Suprapubic skin (tissue), 4 donors: ENCODE results near the gene MCM9.

Experiments
- EP300 ChIP-seq: sonication (generic); formaldehyde crosslinking; IDR thresholded peaks from one replicate; pipeline ENCODE4 v1.6.1; 2017; ENCODE audit warnings: antibody characterized with exemption
- POLR2A ChIP-seq, 2 donors: fragments of 450-650 bp; IDR thresholded peaks; one replicate each; pipeline ENCODE4 v1.6.1; 2017; ENCODE audit warnings: antibody characterized with exemption in 2 of 2, mild to moderate bottlenecking in 2 of 2, moderate library complexity in 2 of 2
- POLR2AphosphoS5 ChIP-seq, 3 donors: sonication (generic); formaldehyde crosslinking; IDR thresholded peaks; one replicate each; pipeline ENCODE4 v1.6.1; 2017; ENCODE audit warnings: antibody characterized with exemption in 3 of 3
- TF ChIP-seq, protein P1 (sequence below), 2 donors: fragments of 200-600 bp in 1 of 2; fragments of 450-650 bp in 1 of 2; sonication (generic) in 1 of 2; IDR thresholded peaks; one replicate each; pipeline ENCODE4 v1.5.1; 2016 to 2019; ENCODE audit warnings: antibody characterized with exemption in 2 of 2, mild to moderate bottlenecking in 1 of 2, moderate library complexity in 1 of 2

DNA sequence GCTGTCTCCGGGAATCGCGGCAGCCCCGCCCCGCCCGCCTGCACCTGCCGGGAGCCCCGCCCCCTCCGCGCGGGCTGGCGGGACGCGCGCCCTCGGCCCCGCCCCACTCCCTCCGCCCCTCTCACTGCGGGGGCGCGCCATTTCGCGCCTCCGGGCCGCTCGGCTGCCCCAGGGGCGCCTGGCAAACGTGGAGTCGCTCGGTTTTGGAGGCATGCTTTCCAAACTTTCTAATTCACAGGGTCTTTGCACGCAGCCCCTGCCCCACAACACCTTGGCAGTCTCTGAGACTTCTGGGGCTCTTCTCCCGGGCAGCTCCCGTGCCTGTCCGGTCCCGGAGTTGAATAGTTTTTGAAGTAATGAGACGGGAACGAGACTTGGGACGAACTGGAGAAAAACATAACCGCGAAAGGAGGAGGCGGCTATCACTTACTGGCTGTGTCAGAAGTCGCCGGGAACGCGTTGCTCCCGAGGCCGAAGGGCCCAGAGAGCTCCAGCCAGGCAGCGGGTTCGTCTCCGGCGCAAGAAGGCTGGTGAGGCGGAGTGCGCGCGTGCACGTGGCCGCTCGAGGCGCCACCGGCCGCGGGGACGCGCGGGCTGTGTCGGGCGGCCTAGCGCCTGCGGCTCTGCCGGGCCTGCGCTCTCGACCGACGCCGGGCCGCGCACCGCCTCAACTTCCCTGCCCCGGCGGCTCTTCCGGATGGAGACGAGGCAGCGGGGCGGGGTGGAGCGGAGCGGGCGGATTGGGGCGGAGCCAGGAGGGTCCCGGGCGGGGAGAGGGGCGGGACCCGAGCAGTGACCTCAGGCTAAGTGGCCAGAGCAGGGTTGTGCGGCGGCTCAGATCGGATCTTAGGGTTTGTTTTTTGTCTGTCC, at the start of gene MCM9:
- TF ChIP-seq, protein P1, sequence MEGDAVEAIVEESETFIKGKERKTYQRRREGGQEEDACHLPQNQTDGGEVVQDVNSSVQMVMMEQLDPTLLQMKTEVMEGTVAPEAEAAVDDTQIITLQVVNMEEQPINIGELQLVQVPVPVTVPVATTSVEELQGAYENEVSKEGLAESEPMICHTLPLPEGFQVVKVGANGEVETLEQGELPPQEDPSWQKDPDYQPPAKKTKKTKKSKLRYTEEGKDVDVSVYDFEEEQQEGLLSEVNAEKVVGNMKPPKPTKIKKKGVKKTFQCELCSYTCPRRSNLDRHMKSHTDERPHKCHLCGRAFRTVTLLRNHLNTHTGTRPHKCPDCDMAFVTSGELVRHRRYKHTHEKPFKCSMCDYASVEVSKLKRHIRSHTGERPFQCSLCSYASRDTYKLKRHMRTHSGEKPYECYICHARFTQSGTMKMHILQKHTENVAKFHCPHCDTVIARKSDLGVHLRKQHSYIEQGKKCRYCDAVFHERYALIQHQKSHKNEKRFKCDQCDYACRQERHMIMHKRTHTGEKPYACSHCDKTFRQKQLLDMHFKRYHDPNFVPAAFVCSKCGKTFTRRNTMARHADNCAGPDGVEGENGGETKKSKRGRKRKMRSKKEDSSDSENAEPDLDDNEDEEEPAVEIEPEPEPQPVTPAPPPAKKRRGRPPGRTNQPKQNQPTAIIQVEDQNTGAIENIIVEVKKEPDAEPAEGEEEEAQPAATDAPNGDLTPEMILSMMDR (IDR thresholded peaks at IDR 0.05) = no peak
- TF ChIP-seq POLR2AphosphoS5 (IDR thresholded peaks at IDR 0.05) (peak in 1 of 3 donors; percentile 36), POLR2A (IDR thresholded peaks at IDR 0.05) (peak in 1 of 2 donors; percentile 41), EP300 (no peak)
